GM12873 (cell line): ENCODE data around the gene TSC22D1.

Experiments
- CTCF ChIP-seq: IDR thresholded peaks from 2 replicates; pipeline ENCODE4 v1.5.1; 2012; ENCODE audit warnings: low read depth, mild to moderate bottlenecking, moderate library complexity, low read length, control low read depth; ENCODE audit not compliant: insufficient read depth; ENCODE audit errors: missing control alignments

Gene TSC22D1

GRCh38 chr13:44400736-44401135, 175.4 kb downstream of the TSC22D1 start:
- no peak for TF ChIP-seq CTCF

GRCh38 chr13:44399074-44399473, 177.1 kb downstream of the TSC22D1 start:
- no peak for TF ChIP-seq CTCF

- no peak for TF ChIP-seq CTCF
These were observed 177.5 kb downstream of the TSC22D1 start for GRCh38 chr13:44398606-44399005.

GRCh38 chr13:44397766-44398223, 178.3 kb downstream of the TSC22D1 start:
- no peak for TF ChIP-seq CTCF

- TF ChIP-seq CTCF: no peak
These were observed 179.2 kb downstream of the TSC22D1 start for GRCh38 chr13:44396701-44397580.

GRCh38 chr13:44395976-44396694, 180.0 kb downstream of the TSC22D1 start:
- no peak for TF ChIP-seq CTCF

GRCh38 chr13:44394658-44395057, 181.5 kb downstream of the TSC22D1 start:
- no peak for TF ChIP-seq CTCF
